ENCODE data around the gene GALNT18. TPM values are rescaled to one million over a fixed set of nuclear protein-coding genes. Genes with fewer than 3 reads are reported as not detected.

The GALNT18 gene
- total and polyA plus RNA-seq, 4 donors, result 17.7 to 109 (median 63.7) TPM

DNA sequence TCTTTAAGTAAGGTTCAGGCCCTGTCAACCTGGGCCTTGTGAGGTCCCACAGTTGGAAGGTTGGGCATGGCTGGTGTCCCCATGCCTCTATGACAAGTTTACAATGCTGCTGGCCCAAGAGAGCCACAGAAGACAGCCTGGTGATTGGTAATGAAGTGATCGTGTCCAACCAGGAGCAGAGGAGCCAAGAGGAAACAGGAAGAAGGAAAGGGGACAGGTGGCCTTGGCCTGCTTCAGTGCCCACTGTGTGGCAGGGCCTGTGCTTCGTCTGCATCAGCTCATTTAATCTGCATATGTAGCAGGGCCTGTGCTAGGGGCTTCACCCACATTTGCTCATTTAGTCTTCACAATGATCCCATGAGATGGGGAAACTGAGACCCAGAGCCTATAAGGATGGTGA is 226.7 kb downstream of the GALNT18 start:
- 81 to 92% methylated on average over 2 of the region's 2 CpGs for WGBS, 2 donors
- Histone ChIP-seq H3K4me1 (ENCODE audit: control insufficient read depth in 5 of 5, insufficient read depth in 5 of 5, low read length in 5 of 5) (peaks cover 0 to 33% (median 4%) of the 10 kb centered on the region in 5 donors), H3K4me3 (no peak overlapping the region), H3K9ac (ENCODE audit: insufficient read depth in 1 of 2, low read length in 2 of 2) (no peak overlapping the region), H3K9me3 (ENCODE audit: control insufficient read depth in 4 of 4, insufficient read depth in 3 of 4, low read length in 3 of 4) (no peaks in the 10 kb centered on the region), H3K27ac (ENCODE audit: low read depth in 1 of 2, low read length in 1 of 2) (no peak overlapping the region), H3K27me3 (ENCODE audit: control insufficient read depth in 3 of 3, insufficient read depth in 3 of 3, low read length in 2 of 3) (no peaks in the 10 kb centered on the region), H3K36me3 (ENCODE audit: control insufficient read depth in 4 of 4, insufficient read depth in 4 of 4, low read length in 4 of 4) (no peaks in the 10 kb centered on the region)
- no peak for ATAC-seq (ENCODE audit: insufficient read depth, low FRiP score)
- DNase-seq, result no peak
- TF ChIP-seq, protein P1, sequence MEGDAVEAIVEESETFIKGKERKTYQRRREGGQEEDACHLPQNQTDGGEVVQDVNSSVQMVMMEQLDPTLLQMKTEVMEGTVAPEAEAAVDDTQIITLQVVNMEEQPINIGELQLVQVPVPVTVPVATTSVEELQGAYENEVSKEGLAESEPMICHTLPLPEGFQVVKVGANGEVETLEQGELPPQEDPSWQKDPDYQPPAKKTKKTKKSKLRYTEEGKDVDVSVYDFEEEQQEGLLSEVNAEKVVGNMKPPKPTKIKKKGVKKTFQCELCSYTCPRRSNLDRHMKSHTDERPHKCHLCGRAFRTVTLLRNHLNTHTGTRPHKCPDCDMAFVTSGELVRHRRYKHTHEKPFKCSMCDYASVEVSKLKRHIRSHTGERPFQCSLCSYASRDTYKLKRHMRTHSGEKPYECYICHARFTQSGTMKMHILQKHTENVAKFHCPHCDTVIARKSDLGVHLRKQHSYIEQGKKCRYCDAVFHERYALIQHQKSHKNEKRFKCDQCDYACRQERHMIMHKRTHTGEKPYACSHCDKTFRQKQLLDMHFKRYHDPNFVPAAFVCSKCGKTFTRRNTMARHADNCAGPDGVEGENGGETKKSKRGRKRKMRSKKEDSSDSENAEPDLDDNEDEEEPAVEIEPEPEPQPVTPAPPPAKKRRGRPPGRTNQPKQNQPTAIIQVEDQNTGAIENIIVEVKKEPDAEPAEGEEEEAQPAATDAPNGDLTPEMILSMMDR (IDR thresholded peaks at IDR 0.05; ENCODE audit: control extremely low read depth, extremely low read depth), result no peak

DNA sequence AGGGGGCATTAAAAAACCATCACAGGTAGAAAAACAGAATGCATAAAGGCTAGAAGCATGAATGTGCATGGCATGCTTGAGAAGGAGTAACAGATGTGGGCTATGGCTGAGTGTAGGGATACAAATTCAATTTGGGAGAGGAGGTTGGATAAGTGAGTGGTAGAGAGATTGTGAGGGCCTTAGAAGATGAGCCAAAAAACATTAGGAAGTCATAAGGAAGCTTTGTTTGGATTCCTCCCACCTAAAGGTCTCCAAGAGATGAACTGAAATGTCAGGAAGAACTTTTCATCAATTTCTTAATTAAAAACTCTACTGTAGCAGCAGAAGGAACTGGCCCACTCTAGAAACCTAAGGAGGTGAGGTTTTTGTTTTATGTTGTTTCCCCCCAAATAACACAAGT is 227.6 kb downstream of the GALNT18 start:
- H3K27me3 ChIP-seq (ENCODE audit: control insufficient read depth in 3 of 3, insufficient read depth in 3 of 3, low read length in 2 of 3), result no peaks in the 10 kb centered on the region

DNA sequence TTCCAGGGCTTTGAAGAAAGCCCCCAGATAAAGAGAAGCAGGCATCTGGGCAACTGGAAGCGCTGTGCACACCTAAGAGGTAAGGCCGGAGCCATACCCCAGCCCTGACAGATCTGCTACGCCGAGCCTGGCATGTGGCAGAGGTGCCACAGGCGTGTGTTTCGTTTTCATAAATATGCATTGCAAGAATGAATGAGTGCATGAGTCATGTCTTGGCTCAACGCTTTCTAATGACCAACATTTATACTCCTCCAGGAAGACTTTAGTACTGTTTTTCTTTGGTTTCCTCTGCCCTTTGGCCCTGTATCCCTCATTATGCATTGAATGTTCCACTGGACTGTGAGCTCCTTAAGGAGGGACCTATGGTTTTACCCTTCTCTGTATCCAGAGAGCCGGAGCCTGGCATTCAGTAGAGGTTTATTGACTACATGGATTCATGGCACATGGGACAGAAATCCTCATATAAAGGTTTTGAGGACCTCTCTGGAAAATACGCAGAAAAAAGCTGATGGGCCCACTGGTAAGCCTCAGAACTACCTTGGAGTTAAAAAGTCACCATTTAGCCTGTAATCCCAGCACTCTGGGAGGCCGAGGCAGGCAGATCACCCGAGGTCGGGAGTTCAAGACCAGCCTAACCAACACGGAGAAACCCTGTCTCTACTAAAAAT is 229.9 kb downstream of the GALNT18 start:
- ATAC-seq (ENCODE audit: insufficient read depth, low FRiP score), result no peak
- no peaks in the 10 kb centered on the region for H3K9me3 ChIP-seq (ENCODE audit: control insufficient read depth in 4 of 4, insufficient read depth in 3 of 4, low read length in 3 of 4)
- no peaks in the 10 kb centered on the region for H3K36me3 ChIP-seq (ENCODE audit: control insufficient read depth in 4 of 4, insufficient read depth in 4 of 4, low read length in 4 of 4)
- H3K4me3 ChIP-seq, result no peak overlapping the region
- peak in 1 of 3 donors; percentile 57 for DNase-seq
- no peaks in the 10 kb centered on the region for H3K27me3 ChIP-seq (ENCODE audit: control insufficient read depth in 3 of 3, insufficient read depth in 3 of 3, low read length in 2 of 3)
- no peak overlapping the region for H3K9ac ChIP-seq (ENCODE audit: insufficient read depth in 1 of 2, low read length in 2 of 2)
- peaks cover 0 to 32% (median 7%) of the 10 kb centered on the region in 5 donors for H3K4me1 ChIP-seq (ENCODE audit: control insufficient read depth in 5 of 5, insufficient read depth in 5 of 5, low read length in 5 of 5)
- TF ChIP-seq, protein P1 (IDR thresholded peaks at IDR 0.05; ENCODE audit: control extremely low read depth, extremely low read depth), result no peak
- 72 to 81% methylated on average over 13 of the region's 13 CpGs for WGBS, 2 donors
- no peak overlapping the region for H3K27ac ChIP-seq (ENCODE audit: low read depth in 1 of 2, low read length in 1 of 2)

More for the DNA sequence above, 227.6 kb downstream of the GALNT18 start:
- Histone ChIP-seq H3K4me1 (ENCODE audit: control insufficient read depth in 5 of 5, insufficient read depth in 5 of 5, low read length in 5 of 5) (peaks cover 0 to 33% (median 2%) of the 10 kb centered on the region in 5 donors), H3K4me3 (no peak overlapping the region), H3K27ac (ENCODE audit: low read depth in 1 of 2, low read length in 1 of 2) (no peak overlapping the region), H3K9ac (ENCODE audit: insufficient read depth in 1 of 2, low read length in 2 of 2) (no peak overlapping the region), H3K36me3 (ENCODE audit: control insufficient read depth in 4 of 4, insufficient read depth in 4 of 4, low read length in 4 of 4) (no peaks in the 10 kb centered on the region), H3K9me3 (ENCODE audit: control insufficient read depth in 4 of 4, insufficient read depth in 3 of 4, low read length in 3 of 4) (no peaks in the 10 kb centered on the region)
- peak in 2 of 3 donors; percentile 71 to 77 for DNase-seq
- no peak for ATAC-seq (ENCODE audit: insufficient read depth, low FRiP score)
- TF ChIP-seq, protein P1 (IDR thresholded peaks at IDR 0.05; ENCODE audit: control extremely low read depth, extremely low read depth), result no peak

DNA sequence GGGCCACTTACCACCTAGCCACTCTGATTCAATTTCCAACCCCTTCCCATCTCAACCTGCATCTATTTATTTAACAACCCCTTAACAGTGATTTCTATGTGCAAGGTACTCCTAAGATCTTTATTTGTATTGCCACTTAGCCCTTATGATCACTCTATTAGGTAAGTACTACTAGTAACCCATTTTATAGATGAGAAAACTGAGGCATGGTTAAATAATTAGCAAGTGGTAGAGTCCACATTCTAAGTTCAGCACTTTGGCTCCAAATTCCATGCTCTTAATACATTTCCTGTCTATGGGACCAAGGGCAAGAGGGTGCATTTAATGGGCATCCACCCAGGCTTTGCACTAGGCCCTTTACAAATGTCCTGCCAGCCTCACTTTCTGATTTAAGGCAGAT is 230.6 kb downstream of the GALNT18 start:
- Histone ChIP-seq H3K9me3 (ENCODE audit: control insufficient read depth in 4 of 4, insufficient read depth in 3 of 4, low read length in 3 of 4) (no peaks in the 10 kb centered on the region), H3K4me1 (ENCODE audit: control insufficient read depth in 5 of 5, insufficient read depth in 5 of 5, low read length in 5 of 5) (peaks cover 0 to 31% (median 7%) of the 10 kb centered on the region in 5 donors), H3K27ac (ENCODE audit: low read depth in 1 of 2, low read length in 1 of 2) (no peak overlapping the region), H3K9ac (ENCODE audit: insufficient read depth in 1 of 2, low read length in 2 of 2) (no peak overlapping the region), H3K4me3 (no peak overlapping the region), H3K27me3 (ENCODE audit: control insufficient read depth in 3 of 3, insufficient read depth in 3 of 3, low read length in 2 of 3) (no peaks in the 10 kb centered on the region), H3K36me3 (ENCODE audit: control insufficient read depth in 4 of 4, insufficient read depth in 4 of 4, low read length in 4 of 4) (no peaks in the 10 kb centered on the region)
- TF ChIP-seq, protein P1 (IDR thresholded peaks at IDR 0.05; ENCODE audit: control extremely low read depth, extremely low read depth), result no peak
- no peak for ATAC-seq (ENCODE audit: insufficient read depth, low FRiP score)
- DNase-seq, result no peak
